ENCODE data around the gene VAV2. TPM values are rescaled to one million over a fixed set of nuclear protein-coding genes. Genes with fewer than 3 reads are reported as not detected.
A peak's percentile ranks its signal among the peaks of the same experiment; 100 is the strongest.

Gene VAV2
- total RNA-seq, 4 donors from 2014 or later = 9.1 to 13.5 (median 10.1) TPM

GRCh38 chr9:133727876-133728441 lies 264.2 kb downstream of the VAV2 start:
- Histone ChIP-seq H3K4me1 (no peaks in the 10 kb centered on the region), H3K27ac (replicated peaks in 1 of 4) (no peak overlapping the region), H3K9me3 (no peaks in the 10 kb centered on the region), H3K27me3 (peaks cover 0 to 29% (median 0%) of the 10 kb centered on the region in 4 donors), H3K4me3 (no peak overlapping the region), H3K36me3 (no peaks in the 10 kb centered on the region)
- no peak for TF ChIP-seq CTCF (IDR thresholded peaks at IDR 0.05)
- no peak for TF ChIP-seq POLR2A (IDR thresholded peaks at IDR 0.05; ENCODE audit: low read depth)
- no peak for TF ChIP-seq POLR2AphosphoS5 (IDR thresholded peaks at IDR 0.05)
- no peak for TF ChIP-seq EP300 (IDR thresholded peaks at IDR 0.05)
- DNase-seq (ENCODE audit: extremely low spot score) = no peak
- 80% methylated on average over 1 of the region's 18 CpGs for WGBS
- intact Hi-C loops (cut with DNase I) = loop anchor here (2.0 kb wide), 1 partner anchor 195 kb away; no protein-coding TSS in a partner anchor

- no peak for DNase-seq (ENCODE audit: extremely low spot score)
- WGBS = 66% methylated on average over 8 of the region's 10 CpGs
- peaks cover 0 to 29% (median 0%) of the 10 kb centered on the region in 4 donors for H3K27me3 ChIP-seq
- intact Hi-C loops (cut with DNase I) = loop anchor here (2.0 kb wide), 1 partner anchor 195 kb away; no protein-coding TSS in a partner anchor
- H3K27ac ChIP-seq (replicated peaks in 1 of 4) = no peak overlapping the region
- no peaks in the 10 kb centered on the region for H3K36me3 ChIP-seq
- H3K9me3 ChIP-seq = no peaks in the 10 kb centered on the region
- no peak overlapping the region for H3K4me3 ChIP-seq
- no peak for TF ChIP-seq POLR2AphosphoS5 (IDR thresholded peaks at IDR 0.05)
- no peak for TF ChIP-seq POLR2A (IDR thresholded peaks at IDR 0.05; ENCODE audit: low read depth)
- no peak for TF ChIP-seq CTCF (IDR thresholded peaks at IDR 0.05)
- no peak for TF ChIP-seq EP300 (IDR thresholded peaks at IDR 0.05)
- no peaks in the 10 kb centered on the region for H3K4me1 ChIP-seq
Measured at GRCh38 chr9:133727277-133727875, 264.7 kb downstream of the VAV2 start.

GRCh38 chr9:133726401-133727276 lies 265.5 kb downstream of the VAV2 start:
- no peak overlapping the region for H3K4me3 ChIP-seq
- WGBS = 85% methylated on average over 14 of the region's 14 CpGs
- H3K4me1 ChIP-seq = no peaks in the 10 kb centered on the region
- no peak for DNase-seq (ENCODE audit: extremely low spot score)
- TF ChIP-seq EP300 (IDR thresholded peaks at IDR 0.05) (no peak), CTCF (IDR thresholded peaks at IDR 0.05) (peak; percentile 31 to 44 (median 32))
- H3K9me3 ChIP-seq = no peaks in the 10 kb centered on the region
- no peaks in the 10 kb centered on the region for H3K36me3 ChIP-seq
- H3K27me3 ChIP-seq = peaks cover 0 to 24% (median 0%) of the 10 kb centered on the region in 4 donors
- H3K27ac ChIP-seq (replicated peaks in 1 of 4) = no peak overlapping the region
- intact Hi-C loops (cut with DNase I) = loop anchor here (2.0 kb wide), 1 partner anchor 194 kb away; no protein-coding TSS in a partner anchor

- no peak for DNase-seq (ENCODE audit: extremely low spot score)
- TF ChIP-seq CTCF (IDR thresholded peaks at IDR 0.05) (no peak), EP300 (IDR thresholded peaks at IDR 0.05) (no peak), POLR2AphosphoS5 (IDR thresholded peaks at IDR 0.05) (no peak), POLR2A (IDR thresholded peaks at IDR 0.05; ENCODE audit: low read depth) (no peak)
Measured at GRCh38 chr9:133725886-133726285, 266.2 kb downstream of the VAV2 start.

More at GRCh38 chr9:133725886-133726285, 266.2 kb downstream of the VAV2 start:
- 82% methylated on average over 7 of the region's 7 CpGs for WGBS
- H3K27ac ChIP-seq (replicated peaks in 1 of 4) = no peak overlapping the region
- no peak overlapping the region for H3K4me3 ChIP-seq
- no peaks in the 10 kb centered on the region for H3K36me3 ChIP-seq
- intact Hi-C loops (cut with DNase I) = loop anchor here (2.0 kb wide), 1 partner anchor 193 kb away; no protein-coding TSS in a partner anchor
- H3K9me3 ChIP-seq = no peaks in the 10 kb centered on the region
- peaks cover 0 to 24% (median 0%) of the 10 kb centered on the region in 4 donors for H3K27me3 ChIP-seq
- H3K4me1 ChIP-seq = no peaks in the 10 kb centered on the region

All from esophagus muscularis mucosa (tissue), 4 donors.